ENCODE results near the gene LRTM2. TPM values are rescaled to one million over a fixed set of nuclear protein-coding genes. Genes with fewer than 3 reads are reported as not detected.

Gene LRTM2
- total and polyA plus RNA-seq, 9 of the 15 experiments (the other 6 are each of a cell fraction or from before 2014, with no cell fraction given), result 0.09 TPM; not detected in 8

- TF ChIP-seq MGA (IDR thresholded peaks at IDR 0.05), result peak; percentile 89
- TF ChIP-seq PTBP1 (IDR thresholded peaks at IDR 0.05; ENCODE audit: low read depth, low read length), result no peak
- 0 out of 2 replicates have a peak, but pooled peaks have one; percentile 51 for TF ChIP-seq MTA3 (IDR thresholded peaks at IDR 0.05; ENCODE audit: borderline replicate concordance)
- TF ChIP-seq TAF15 (IDR thresholded peaks at IDR 0.05; ENCODE audit: low read depth, low read length), result no peak
- no peak for TF ChIP-seq ZFP1 (CRISPR knock-in tag; IDR thresholded peaks at IDR 0.05)
- TF ChIP-seq ZNF408 (CRISPR knock-in tag; IDR thresholded peaks at IDR 0.05; ENCODE audit: low read depth), result no peak
- no peak for TF ChIP-seq ZNF23 (CRISPR knock-in tag; IDR thresholded peaks at IDR 0.05)
Observed at GRCh38 chr12:1804545-1805332, 15.6 kb upstream of the LRTM2 start (continued).

Data from K562 (cell line).